DMS114 treated with DMSO at 0.1 percent for 48 hours (cell line): ENCODE measurements around the gene ZNF18.
"Not testable (repeated sequence)": the region's sequence is repeated elsewhere in the genome, so short reads cannot be mapped to it uniquely, and the experiment has no call there.

Experiments
- DNase-seq: peaks from one replicate; lab custom pipeline; 2025; ENCODE audit not compliant: unreplicated experiment; lab: John Stamatoyannopoulos, UW

Gene ZNF18

DNA sequence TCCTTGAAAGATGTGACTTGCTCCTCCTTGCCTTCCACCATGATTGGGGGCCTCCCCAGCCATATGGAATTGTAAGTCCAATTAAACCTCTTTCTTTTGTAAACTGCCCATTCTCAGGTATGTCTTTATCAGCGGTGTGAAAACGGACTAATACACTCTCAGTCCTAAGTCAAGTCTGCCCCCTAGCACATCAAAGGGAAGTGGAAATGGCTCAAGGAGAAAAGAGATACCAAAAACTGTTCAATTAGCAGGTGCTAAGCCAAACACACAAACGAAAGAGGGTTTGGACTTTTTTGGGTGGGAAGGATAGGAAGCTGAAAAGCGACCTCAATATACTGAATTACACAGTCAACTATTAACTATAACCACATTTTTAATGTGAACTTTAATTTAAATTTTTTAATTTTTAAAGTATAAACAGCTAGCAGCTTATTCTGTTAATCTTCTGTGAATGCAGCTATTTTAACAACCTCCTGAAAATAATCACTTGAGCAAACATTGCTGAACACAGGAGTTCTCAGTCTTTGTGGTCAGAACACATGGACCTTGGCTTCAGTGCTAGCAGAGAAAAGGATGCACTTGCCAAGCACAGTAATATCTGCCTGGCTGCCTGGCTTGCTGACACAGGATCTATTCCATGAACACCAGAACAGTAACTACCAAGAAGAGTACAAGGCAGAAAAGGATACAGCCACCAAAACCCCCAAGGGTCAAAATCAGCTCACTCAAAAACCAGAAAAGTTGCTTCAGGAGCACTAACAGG lies 10.9 kb downstream of the ZNF18 start:
- no peak for DNase-seq

DNA sequence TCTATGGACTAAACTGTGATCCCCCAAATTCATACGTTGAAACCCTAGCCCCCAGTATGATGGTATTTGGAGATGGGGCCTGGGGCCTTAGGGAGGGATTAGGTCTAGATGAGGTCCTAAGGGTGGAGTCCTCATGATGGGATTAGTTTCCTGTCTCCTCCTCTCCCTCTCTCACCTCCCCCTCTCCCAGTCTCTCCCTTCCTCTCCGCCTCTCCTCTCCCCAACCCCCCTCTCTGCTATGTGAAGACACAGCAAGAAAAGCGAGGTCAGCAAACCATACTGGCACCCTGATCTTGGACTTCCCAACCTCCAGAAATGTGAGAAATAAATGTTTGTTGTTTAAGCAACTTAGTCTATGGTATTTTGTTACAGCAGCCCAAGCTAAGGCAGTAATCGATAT lies 15.4 kb downstream of the ZNF18 start:
- DNase-seq = no peak

DNA sequence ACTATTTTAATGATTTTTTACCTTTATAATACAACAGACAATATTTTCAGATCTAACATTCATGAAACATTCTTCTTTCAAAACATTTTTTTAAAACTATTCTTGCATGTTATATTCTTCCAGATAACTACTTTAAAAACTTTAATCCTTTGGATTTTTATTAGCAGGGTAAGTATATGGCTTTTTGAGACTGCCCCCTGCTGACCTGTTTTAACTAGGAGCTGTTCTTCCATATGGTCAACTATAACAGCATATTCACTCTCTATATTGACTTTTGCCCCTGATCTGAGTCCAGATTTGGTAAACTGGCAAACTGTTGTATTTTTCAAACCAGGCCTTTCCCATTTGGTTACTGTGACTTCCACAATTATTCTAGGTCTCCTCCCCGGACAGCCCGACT lies 16.5 kb downstream of the ZNF18 start:
- no peak for DNase-seq

DNA sequence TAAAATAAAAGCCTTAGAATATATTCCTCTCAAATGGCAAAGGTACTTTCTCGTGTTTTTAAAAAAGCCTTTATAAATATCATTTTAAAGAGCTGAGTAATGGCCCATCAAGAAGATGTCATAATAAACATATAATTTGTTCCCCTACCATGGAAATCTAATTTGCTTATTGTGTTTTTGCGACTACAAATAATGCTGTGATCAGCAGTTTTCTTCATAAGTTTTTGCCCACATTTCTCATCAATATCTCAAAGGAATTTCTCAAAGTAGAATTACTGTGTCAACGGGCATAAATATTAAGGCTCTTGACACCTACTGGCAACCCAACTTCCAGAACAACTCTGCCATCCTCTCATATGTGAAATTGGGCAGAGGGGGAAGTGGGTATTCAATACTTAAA lies 17.5 kb downstream of the ZNF18 start:
- DNase-seq = no peak

DNA sequence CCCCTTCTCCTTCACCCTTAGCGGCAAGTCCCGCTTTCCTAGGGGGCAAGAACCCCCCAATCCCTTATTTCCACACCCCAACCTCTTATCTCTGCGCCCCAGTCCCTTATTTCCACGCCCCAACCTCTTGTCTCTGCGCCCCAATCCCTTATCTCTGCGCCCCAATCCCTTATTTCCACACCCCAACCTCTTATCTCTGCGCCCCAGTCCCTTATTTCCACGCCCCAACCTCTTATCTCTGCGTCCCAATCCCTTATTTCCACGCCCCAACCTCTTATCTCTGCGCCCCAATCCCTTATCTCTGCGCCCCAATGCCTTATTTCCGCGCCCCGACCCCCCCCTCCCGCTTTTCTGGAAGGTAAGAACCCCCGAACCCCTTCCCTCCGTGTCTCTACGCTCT lies 24.5 kb downstream of the ZNF18 start:
- not testable (repeated sequence) for DNase-seq

DNA sequence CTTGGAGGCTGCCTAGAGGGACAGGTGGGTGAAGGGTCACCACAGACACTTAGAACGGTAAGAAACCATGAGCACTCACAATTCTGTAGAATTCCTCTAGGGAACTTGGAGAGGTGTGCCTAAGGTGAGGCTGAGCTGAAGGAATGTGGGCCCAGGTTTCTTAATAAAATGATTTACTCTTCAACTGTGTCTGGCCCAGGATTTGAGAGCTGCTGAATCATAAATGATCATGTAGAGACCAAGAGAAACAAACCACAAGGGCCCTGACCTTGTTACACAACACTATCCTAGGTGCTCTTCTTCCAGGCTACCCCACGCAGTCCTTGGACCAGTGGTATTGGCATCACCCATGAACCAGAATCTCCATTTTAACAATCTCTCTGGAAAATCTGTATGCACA lies 27.7 kb downstream of the ZNF18 start:
- DNase-seq = no peak

DNA sequence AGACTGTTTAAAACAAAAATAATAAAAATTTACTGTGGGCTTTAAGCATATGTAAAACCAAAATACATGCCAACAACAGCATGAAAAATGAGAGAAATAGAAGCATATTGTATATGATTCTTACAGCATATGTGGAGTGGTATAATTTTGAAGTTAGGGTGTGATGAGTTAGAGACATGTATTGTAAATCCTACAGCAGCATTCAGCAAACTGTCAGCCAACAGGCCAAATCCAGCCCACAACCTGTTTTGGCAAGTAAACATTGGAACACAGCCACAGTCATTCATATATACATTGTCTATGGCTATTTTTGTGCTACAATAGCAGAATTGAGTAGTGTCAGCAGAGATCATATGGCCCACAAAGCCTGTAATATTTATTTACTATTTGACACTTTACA lies 42.3 kb downstream of the ZNF18 start:
- DNase-seq = no peak

DNA sequence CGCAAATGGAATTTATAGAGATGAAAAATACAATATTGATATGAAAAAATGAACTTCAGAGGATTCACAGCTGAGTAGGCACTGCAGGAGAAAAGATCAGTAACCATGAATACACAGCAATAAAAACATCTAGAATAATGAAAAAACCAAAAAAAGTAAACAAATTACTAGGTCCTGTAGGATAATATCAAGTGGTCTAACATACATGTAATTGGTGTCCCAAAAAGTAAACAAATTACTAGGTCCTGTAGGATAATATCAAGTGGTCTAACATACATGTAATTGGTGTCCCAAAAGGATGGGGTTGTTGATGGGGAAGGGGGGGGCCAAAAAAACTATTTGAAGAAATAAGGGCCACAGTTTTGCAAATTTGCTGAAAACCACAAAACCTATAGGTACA lies 43.4 kb downstream of the ZNF18 start:
- no peak for DNase-seq

DNA sequence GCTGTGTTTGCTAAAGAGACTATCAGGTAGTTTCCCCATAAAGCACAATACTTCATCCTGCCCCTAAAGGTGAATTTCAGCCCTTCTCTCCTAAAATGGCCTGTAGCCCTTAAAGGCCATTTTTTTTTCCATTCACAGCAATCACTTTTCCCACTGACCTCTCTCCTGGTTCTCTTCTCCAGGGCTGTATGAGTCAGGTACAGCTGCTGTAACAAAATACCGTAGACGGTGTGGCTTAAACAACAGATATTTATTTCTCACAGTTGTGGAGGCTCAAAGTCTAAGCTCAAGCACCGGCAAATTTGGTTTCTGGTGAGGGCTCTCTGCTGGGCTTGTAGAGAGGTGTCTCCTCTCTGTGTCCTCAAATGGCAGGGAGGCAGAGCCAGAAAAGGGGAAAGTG lies 44.7 kb downstream of the ZNF18 start:
- no peak for DNase-seq

DNA sequence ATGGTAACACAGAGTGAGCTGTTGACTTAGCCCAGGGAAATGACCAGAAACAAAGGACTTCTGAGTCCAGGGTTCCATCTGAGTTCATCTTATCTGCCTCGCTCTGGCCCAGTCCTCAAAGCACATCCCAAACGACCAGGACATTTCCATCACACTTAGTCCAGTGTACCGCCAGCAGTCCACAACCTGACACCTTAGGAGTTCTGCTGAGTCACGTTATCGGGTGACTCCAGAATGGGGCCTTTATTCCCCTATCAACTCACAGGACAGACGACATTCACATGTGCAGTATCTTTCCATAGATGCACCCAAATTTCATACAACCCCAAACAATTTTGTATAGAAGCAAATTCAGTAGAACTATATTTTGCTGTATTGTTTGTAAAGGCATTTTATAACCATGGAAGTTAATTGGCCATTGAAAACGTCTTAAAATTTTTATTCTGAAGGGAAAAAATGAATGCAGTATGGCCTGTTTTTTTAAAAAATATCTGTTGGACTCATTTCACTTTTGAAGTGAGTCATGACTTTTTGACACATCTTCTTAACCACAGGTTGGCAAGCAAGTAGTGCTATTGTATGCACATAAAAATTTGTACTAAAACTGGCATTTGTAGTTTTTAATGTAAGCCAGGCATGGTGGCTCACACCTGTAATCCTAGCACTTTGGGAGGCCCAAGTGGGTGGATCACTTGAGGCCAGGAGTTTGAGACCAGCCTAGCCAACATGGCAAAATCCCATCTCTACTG lies 46.3 kb downstream of the ZNF18 start:
- no peak for DNase-seq

DNA sequence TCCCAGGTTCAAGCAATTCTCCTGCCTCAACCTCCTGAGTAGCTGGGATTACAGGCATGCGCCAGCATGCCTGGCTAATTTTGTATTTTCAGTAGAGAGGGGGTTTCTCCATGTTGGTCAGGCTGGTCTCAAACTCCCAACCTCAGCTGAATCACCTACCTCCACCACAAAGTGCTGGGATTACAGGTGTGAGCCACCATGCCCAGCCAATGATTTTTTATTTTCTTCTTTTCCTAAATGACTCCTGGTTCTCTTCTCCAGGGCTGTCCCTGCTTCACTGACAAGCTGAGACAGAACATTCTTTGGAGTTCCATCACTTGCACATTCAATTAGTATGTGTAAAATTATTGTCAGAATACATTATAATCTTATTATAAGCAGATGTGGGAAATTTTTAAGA lies 47.7 kb downstream of the ZNF18 start:
- DNase-seq = not testable (repeated sequence)

DNA sequence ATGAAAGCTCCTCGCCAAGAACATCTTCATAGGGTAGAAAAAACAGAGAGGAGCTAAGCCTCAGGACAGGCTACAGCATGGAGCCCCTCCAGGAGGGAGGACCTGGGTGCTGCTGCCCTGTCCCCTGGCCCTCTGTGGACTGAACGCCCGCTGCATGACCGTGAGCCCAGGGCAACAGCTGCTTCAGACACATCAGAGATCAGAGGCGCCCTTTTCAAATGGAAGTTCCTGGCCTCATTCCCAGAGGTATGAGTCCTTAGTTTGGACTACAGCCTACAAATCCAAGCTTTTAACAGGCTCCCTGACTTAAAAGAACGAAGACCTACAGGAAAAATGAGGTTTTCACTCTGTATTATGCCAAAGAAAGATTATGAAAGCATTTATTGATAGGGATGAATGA lies 48.5 kb downstream of the ZNF18 start:
- DNase-seq = no peak

DNA sequence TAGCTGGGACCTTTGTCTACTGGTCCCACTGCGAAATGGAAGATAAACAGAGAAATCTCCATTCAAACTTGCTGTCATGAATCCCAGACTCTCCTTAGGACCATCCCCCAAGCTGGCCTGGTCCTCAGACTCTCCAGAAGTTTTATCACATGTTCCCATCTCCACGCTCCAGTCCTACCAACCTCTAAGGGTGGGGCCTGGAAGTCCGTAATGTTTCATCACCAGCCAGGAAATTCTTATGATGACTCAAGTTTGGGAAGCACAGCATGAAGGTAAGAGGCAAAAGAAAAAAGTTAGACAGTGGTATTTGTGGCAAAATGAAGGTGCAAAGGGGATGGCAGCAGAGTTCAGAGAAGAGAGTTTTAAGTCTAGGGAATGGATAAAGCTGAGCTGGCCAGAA lies 52.7 kb downstream of the ZNF18 start:
- DNase-seq = no peak

DNA sequence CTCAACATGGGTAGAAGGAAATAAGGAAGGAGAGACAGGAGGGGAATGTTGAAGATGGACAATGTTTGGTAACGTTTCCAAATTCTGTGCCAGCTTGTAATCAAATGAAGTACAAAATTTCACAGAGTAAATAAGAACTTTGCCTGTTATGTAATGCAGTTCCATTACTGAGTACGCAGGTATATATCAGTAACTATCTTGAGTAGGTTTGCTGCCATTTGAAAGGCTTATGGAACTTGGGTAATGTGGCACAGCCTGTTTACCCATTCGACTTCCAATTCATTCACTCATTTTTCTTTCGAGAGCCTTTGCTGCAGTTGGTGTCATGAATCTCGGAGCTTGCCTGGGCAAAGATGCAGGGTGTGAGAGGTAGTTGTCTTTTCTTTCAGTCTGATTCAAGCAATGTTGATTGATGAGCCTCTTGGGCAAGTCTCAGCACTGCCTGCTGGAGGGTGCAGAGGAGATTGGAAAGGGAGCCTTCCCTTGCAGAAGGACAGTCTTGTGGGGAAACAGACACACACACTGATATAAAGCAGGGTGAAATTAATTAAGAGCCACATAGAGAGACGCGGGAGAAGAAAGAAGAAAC lies 53.4 kb downstream of the ZNF18 start:
- no peak for DNase-seq

DNA sequence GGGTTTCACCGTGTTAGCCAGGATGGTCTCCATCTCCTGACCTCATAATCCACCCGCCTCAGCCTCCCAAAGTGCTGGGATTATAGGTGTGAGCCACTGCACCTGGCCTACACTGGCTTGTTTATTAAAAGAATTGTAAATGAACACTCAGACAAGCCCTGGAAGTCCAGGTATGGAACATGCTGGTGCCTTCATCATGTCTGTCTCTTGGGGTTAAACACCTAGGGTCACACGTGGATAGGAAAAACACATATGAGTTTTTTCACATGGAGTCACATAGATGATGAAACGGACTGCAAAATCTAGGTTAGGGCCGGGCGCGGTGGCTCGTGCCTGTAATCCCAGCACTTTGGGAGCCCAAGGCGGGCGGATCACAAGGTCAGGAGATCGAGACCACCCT lies 54.2 kb downstream of the ZNF18 start:
- not testable (repeated sequence) for DNase-seq

DNA sequence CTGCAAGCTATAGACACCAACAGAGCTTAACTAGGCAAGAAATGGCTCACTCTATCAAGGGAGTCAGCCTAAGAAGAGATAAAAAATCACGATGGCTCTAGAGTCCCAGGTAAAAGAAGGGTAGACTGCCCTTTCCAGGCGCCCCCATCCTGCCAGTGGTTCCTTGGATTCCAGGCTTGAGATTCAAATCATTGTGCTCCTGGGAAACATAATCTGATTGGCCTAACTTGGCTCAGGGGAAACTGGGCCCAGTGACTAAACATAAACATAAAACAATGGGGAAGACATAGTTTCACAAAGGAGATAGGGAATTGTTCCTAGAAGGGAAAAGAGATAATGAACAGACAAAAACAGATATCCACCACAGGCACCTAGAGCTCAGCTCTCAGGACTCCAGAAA lies 56.4 kb downstream of the ZNF18 start:
- no peak for DNase-seq

DNA sequence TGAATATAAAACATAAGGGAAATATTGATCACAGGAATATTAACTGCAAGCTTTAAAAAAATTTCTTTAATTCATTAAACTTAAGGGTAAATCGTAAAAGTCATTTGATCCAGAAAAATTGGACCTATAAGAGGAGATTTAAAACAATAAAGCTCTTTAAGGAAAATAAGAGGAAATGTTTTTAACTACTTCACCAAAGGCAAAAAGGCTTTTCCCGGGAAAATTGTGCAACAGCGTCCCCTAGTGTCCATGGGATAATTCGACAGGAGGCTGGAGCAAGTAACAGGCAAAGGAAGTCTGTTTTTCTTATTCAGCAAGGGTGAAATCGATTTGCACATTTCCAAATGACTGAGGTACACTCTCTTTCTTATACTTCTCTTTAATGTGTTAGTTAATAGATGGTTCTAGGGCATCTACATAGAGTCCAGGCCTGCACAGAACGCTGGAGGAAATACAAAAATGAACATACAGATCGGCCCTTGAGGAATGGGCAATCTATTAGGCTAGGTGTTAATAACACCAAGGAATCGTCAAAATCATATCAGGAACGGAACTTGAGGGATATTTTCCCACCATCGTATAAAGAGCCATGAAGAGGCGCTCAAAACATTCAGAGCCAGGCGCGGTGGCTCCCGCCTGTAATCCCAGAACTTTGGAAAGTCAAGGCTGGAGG lies 61.4 kb downstream of the ZNF18 start:
- peak; percentile 35 for DNase-seq

DNA sequence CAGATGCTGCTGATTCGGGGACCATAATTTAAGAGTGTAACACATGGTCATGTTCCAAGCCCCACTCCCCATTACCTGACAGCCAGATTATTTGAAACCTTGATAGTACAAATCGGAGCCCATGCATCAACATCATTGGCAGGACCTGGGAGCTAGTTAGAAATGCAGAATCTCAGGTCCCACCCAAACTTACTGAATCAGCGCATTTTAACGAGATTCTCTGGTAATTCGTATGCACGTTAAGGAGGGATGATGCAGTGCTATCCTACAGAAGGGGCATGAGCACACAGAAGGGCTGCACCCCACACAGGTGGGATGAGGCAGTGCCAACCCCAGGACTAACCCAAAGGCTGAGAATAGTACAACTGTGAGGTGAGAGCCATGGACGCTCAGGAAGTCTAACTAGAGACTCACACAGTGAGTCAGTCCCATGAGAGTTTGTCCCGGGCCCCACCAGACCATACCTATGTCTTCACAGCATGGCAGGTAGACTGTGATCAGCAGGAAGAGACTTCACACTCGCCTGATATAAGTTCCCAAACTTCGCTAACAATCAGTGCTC lies 64.9 kb downstream of the ZNF18 start:
- DNase-seq = no peak

DNA sequence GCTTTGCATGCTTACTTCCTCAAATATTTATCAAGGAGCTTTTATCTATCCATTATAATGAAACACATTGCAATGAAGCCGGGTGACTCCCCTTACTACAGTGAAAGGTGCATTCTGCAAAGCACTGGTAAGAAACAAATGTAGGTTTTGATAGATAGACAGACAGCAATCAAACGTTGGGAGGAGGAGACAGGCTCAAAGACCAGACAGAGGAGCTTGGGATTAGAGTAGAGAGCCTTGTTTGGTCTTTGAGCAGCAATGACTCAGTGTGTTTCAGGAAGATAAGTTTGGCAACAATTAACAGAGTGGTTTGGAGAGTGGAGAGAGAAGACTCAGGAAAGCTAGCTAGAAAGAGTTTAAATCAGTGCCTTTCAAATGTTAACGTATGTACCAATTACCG lies 68.8 kb downstream of the ZNF18 start:
- DNase-seq = no peak
